ENCODE measurements around the gene CNTNAP2.

GRCh38 chr7:148266795-148267194, 2150.2 kb downstream of the CNTNAP2 start:
- TF ChIP-seq CTCF (conservative IDR thresholded peaks at IDR 0.05; ENCODE audit: low read depth, low read length) (no peak), EZH2 (IDR thresholded peaks at IDR 0.05; ENCODE audit: borderline replicate concordance, low read depth, low read length, poor library complexity, severe bottlenecking) (no peak)
